ENCODE measurements around the gene ATP8B1. TPM values are rescaled to one million over a fixed set of nuclear protein-coding genes. Genes with fewer than 3 reads are reported as not detected.

The ATP8B1 gene
- total and polyA plus RNA-seq, 2 of the 8 experiments (the other 6 are each of a cell fraction or from before 2014, with no cell fraction given): 1.1 to 4.6 TPM

DNA sequence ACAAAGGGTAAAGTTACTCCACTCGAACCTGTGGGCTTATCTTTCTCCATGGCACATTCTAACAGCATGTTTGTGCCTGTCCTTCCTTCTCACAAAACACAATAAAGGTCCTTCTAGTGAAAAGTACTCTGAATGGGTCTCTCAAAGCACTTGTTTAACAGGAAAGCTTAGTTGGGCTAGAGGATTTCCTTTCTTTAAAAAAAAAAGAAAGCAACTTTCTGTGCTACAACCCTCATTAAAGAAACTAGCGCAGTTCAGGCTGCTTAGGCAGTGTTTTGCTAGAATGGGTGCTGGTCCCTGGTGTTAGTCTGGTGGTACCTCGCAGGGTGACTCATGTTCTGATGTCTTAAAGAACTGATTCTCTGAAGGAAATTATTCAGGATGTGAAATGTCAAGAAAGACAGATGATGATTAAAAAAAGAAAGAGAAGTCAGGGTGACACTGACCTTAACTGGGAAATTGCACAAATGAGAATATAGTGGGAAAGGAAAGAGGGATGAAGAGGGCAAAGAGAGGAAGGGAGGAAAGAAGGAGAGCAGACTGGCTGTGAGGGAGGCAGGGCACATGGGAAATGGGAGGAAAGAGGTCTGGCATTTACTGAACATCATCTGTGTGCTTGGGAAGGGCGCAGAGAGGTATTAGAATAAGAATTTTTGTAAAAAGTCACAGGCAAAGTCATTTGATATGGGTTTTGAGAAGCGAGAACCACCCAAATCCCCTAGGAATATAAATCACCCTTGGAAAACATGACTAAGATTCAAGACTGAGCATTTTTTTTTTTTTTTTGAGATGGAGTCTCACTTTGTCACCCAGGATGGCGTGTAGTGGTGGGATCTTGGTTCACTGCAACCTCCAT is 74.9 kb downstream of the ATP8B1 start:
- Histone ChIP-seq H3K36me3 (ENCODE audit: control insufficient read depth in 2 of 4, insufficient read depth in 4 of 4, low read length in 3 of 4) (no peaks in the 10 kb centered on the region), H3K14ac (ENCODE audit: insufficient read length) (no peak overlapping the region), H2BK20ac (ENCODE audit: low read length) (no peak overlapping the region), H3K9me3 (ENCODE audit: insufficient read depth in 2 of 2, low read depth in 1 of 2, low read length in 1 of 2) (no peaks in the 10 kb centered on the region), H3K27ac (ENCODE audit: low read depth, low read length) (no peak overlapping the region), H3K27me3 (replicated peaks in 1 of 4; ENCODE audit: control insufficient read depth in 3 of 4, extremely low read depth in 1 of 4, insufficient read depth in 3 of 4, low read length in 3 of 4) (no peaks in the 10 kb centered on the region), H3K4me2 (ENCODE audit: insufficient read depth in 1 of 2, low read depth in 2 of 2, low read length in 2 of 2) (no peak overlapping the region), H3K23me2 (ENCODE audit: low read depth, low read length) (0 out of 2 replicates have a peak, but pooled peaks cover 4% of the 10 kb centered on the region), H3K4ac (replicated peaks; ENCODE audit: insufficient read length, low read depth, low read length) (no peak overlapping the region), H3K56ac (replicated peaks; ENCODE audit: insufficient read length, low read depth, low read length) (no peak overlapping the region), H3K79me2 (ENCODE audit: control insufficient read depth in 1 of 2, insufficient read depth in 2 of 2, low read length in 2 of 2) (no peaks in the 10 kb centered on the region), H3K79me1 (ENCODE audit: low read depth, low read length) (no peaks in the 10 kb centered on the region), H4K91ac (replicated peaks; ENCODE audit: insufficient read length, low read length) (no peak overlapping the region), H3K4me3 (ENCODE audit: extremely low read depth in 1 of 4, insufficient read depth in 2 of 4, low read depth in 3 of 4, low read length in 4 of 4) (no peak overlapping the region), H3K4me1 (replicated peaks in 1 of 4; ENCODE audit: control insufficient read depth in 3 of 4, insufficient read depth in 4 of 4, low read length in 3 of 4) (no peaks in the 10 kb centered on the region), H3K18ac (ENCODE audit: extremely low read depth, low read length) (no peak overlapping the region), H2BK12ac (ENCODE audit: low read depth, low read length) (no peak overlapping the region), H4K8ac (ENCODE audit: extremely low read depth, insufficient read depth, low read length) (no peak overlapping the region), H2BK5ac (ENCODE audit: low read depth, low read length) (no peak overlapping the region), H2AK5ac (ENCODE audit: low read depth, low read length) (no peak overlapping the region), H2AFZ (ENCODE audit: low read length) (no peak overlapping the region), H4K5ac (ENCODE audit: insufficient read length, low read depth, low read length) (no peak overlapping the region), H2BK15ac (ENCODE audit: low read length) (no peak overlapping the region), H3K9ac (replicated peaks in 1 of 4; ENCODE audit: extremely low read depth in 1 of 4, low read depth in 3 of 4, low read length in 3 of 4) (no peak overlapping the region), H2BK120ac (replicated peaks; ENCODE audit: low read depth, low read length) (no peak overlapping the region), H3K23ac (ENCODE audit: insufficient read length) (no peak overlapping the region), H4K20me1 (replicated peaks in 1 of 2; ENCODE audit: control insufficient read depth in 1 of 2, insufficient read depth in 2 of 2, low read length in 2 of 2) (no peaks in the 10 kb centered on the region)
- TF ChIP-seq PHF8 (conservative IDR thresholded peaks at IDR 0.05; ENCODE audit: low read depth, low read length): no peak
- no peak for TF ChIP-seq GABPA (IDR thresholded peaks at IDR 0.05; ENCODE audit: borderline replicate concordance, insufficient read depth, low read length)
- TF ChIP-seq RAD21 (IDR thresholded peaks at IDR 0.05 in 1 of 2, conservative IDR thresholded peaks at IDR 0.05 in 1 of 2; ENCODE audit: low read depth in 2 of 2, low read length in 2 of 2): no peak
- DNase-seq (ENCODE audit: low read depth in 1 of 2, low spot score in 2 of 2) (no peak), FAIRE-seq (no peak)
- WGBS, 2 experiments (ENCODE audit: extremely low coverage in 1 of 2, insufficient coverage in 1 of 2, insufficient read length in 1 of 2, insufficient replicate concordance in 2 of 2, low coverage in 1 of 2, low lambda C conversion rate in 2 of 2, missing lambda C conversion rate in 1 of 2): 87% methylated on average over 6 of the region's 6 CpGs; no CpG with 5 or more reads in 1 of the 2 experiments
- POLR2A ChIA-PET (ENCODE audit: partially characterized antibody): no interaction called here
- CTCF ChIA-PET (ENCODE audit: partially characterized antibody): interaction anchor here (0.6 kb wide), 1 partner anchor 28 kb away, joined by 3 read pairs; no protein-coding TSS in a partner anchor

Data from H1 (cell line).